Measurements from ENCODE around the gene MOB4.

GRCh38 chr2:197600306-197600705 is 84.4 kb downstream of the MOB4 start:
- TF ChIP-seq CTCF (IDR thresholded peaks at IDR 0.05) (no peak), POLR2A (IDR thresholded peaks at IDR 0.05) (no peak)
